HG03097 (cell line): Measurements from ENCODE around the gene DHX9.

Experiments used
- ATAC-seq: cut with Tn5 transposase; IDR thresholded peaks from one replicate; pipeline ENCODE4 v1.9.1; 2021; ENCODE audit not compliant: unreplicated experiment, low FRiP score

DHX9 gene

GRCh38 chr1:182839209-182840066, at the start of gene DHX9:
Gene DHX9 (plus strand): TSS chr1:182839347. CDS start chr1:182842567, 3,220 bp downstream.
- ATAC-seq, result peak; percentile 81

- ATAC-seq, result no peak
Observed at GRCh38 chr1:182791281-182792179, 47.6 kb upstream of the DHX9 start.

GRCh38 chr1:182794091-182794490, 45.1 kb upstream of the DHX9 start:
- ATAC-seq, result no peak

GRCh38 chr1:182794676-182795201, 44.4 kb upstream of the DHX9 start:
- no peak for ATAC-seq

- no peak for ATAC-seq
Observed at GRCh38 chr1:182795563-182796228, 43.5 kb upstream of the DHX9 start.

GRCh38 chr1:182802006-182802803, 36.9 kb upstream of the DHX9 start:
- no peak for ATAC-seq

GRCh38 chr1:182803846-182804245, 35.3 kb upstream of the DHX9 start:
- ATAC-seq, result no peak

GRCh38 chr1:182806015-182806678, 33.0 kb upstream of the DHX9 start:
- ATAC-seq, result no peak

GRCh38 chr1:182807907-182808306, 31.2 kb upstream of the DHX9 start:
- no peak for ATAC-seq

- no peak for ATAC-seq
Observed at GRCh38 chr1:182809414-182809957, 29.7 kb upstream of the DHX9 start.

GRCh38 chr1:182811975-182812722, 27.0 kb upstream of the DHX9 start:
- no peak for ATAC-seq

GRCh38 chr1:182816863-182817262, 22.3 kb upstream of the DHX9 start:
- ATAC-seq, result no peak

GRCh38 chr1:182817802-182818201, 21.3 kb upstream of the DHX9 start:
- no peak for ATAC-seq

GRCh38 chr1:182823220-182823619, 15.9 kb upstream of the DHX9 start:
- no peak for ATAC-seq

GRCh38 chr1:182826892-182827291, 12.3 kb upstream of the DHX9 start:
- no peak for ATAC-seq

GRCh38 chr1:182829285-182829932, 9.7 kb upstream of the DHX9 start:
- ATAC-seq, result no peak

- ATAC-seq, result no peak
Observed at GRCh38 chr1:182833271-182833670, 5.9 kb upstream of the DHX9 start.

GRCh38 chr1:182834326-182834725, 4.8 kb upstream of the DHX9 start:
- no peak for ATAC-seq
